ENCODE measurements around the gene EIF6. TPM values are rescaled to one million over a fixed set of nuclear protein-coding genes. Genes with fewer than 3 reads are reported as not detected.

EIF6 gene
- total and polyA plus RNA-seq, 2 donors (not counting 3 experiments of a cell fraction or from before 2014, with no cell fraction given): 153 to 286 TPM

DNA sequence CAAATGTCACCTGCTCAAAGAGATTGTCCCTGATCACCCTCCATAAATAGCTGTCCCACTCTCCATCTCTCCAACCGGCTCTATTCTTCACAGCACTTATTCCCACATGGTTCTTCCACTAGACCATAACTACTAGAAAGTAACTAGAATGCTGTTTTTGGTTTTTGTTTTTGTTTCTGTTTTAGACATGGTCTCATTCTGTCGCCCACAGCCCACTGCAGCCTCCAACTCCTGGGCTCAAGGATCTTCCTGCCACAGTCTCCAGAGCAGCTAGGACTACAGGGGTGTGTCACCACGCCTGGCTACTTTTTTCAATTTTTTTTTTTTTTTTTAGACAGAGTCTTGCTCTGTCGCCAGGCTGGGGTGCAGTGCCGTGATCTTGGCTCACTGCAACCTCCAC is 45.8 kb downstream of the EIF6 start:
- no TSS peak for BruUV-seq (replicated peaks)

DNA sequence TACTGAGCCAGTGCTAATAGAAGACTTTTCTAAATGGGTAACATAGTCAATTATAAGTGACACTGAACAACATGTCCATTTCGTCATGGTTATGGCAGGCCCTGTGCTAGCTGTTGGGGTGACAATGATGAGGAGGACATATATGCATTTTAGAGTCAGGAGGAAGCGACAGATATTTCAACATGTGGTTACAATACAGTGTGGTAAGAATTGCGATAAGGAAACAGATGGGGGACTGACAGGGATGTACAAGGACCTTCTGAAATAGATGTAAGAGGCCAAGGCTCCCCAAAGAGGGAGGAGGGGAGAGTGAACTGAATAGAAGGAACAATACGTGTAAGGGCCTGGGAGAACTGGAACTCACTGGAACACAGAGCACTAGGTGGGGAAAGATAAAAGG is 46.4 kb downstream of the EIF6 start:
- Histone ChIP-seq H2AFZ (ENCODE audit: low read depth, low read length) (no peak overlapping the region), H3K36me3 (ENCODE audit: control insufficient read depth in 2 of 2, extremely low read depth in 1 of 2, insufficient read depth in 2 of 2, low read length in 2 of 2) (no peaks in the 10 kb centered on the region), H3K4me2 (ENCODE audit: insufficient read depth, low read length) (no peak overlapping the region), H3K4me1 (ENCODE audit: control insufficient read depth, extremely low read depth, insufficient read depth, low read length) (no peaks in the 10 kb centered on the region), H3K9me1 (replicated peaks; ENCODE audit: control insufficient read depth, extremely low read depth, insufficient read depth, low read length) (no peaks in the 10 kb centered on the region), H3K9me3 (replicated peaks; ENCODE audit: control insufficient read depth, insufficient read depth, low read length) (no peaks in the 10 kb centered on the region), H3K4me3 (replicated peaks in 1 of 3; ENCODE audit: insufficient read depth in 1 of 3, low read depth in 1 of 3, low read length in 3 of 3) (no peak overlapping the region), H3K79me2 (ENCODE audit: control insufficient read depth, insufficient read depth, low read length) (no peaks in the 10 kb centered on the region), H3K9ac (replicated peaks; ENCODE audit: extremely low read depth, insufficient read depth, low read length) (no peak overlapping the region), H4K20me1 (replicated peaks; ENCODE audit: control insufficient read depth, extremely low read depth, insufficient read depth, low read length) (no peaks in the 10 kb centered on the region), H3K27ac (ENCODE audit: insufficient read depth, low read depth, low read length) (no peak overlapping the region), H3K27me3 (ENCODE audit: control insufficient read depth in 2 of 2, insufficient read depth in 2 of 2, low read length in 2 of 2) (peaks cover 17 to 37% of the 10 kb centered on the region in 2 experiments)
- DNase-seq (ENCODE audit: low read depth, low spot score): no peak
- CTCF ChIA-PET: no interaction called here
- BruUV-seq (replicated peaks): no TSS peak
- dilution Hi-C loops (cut with MboI; ENCODE audit: extremely low pct_ligation_motif_present, low sequenced_read_pairs) (no loop called here), intact Hi-C loops (cut with micrococcal nuclease) (no loop called here)
- TF ChIP-seq, protein P1, sequence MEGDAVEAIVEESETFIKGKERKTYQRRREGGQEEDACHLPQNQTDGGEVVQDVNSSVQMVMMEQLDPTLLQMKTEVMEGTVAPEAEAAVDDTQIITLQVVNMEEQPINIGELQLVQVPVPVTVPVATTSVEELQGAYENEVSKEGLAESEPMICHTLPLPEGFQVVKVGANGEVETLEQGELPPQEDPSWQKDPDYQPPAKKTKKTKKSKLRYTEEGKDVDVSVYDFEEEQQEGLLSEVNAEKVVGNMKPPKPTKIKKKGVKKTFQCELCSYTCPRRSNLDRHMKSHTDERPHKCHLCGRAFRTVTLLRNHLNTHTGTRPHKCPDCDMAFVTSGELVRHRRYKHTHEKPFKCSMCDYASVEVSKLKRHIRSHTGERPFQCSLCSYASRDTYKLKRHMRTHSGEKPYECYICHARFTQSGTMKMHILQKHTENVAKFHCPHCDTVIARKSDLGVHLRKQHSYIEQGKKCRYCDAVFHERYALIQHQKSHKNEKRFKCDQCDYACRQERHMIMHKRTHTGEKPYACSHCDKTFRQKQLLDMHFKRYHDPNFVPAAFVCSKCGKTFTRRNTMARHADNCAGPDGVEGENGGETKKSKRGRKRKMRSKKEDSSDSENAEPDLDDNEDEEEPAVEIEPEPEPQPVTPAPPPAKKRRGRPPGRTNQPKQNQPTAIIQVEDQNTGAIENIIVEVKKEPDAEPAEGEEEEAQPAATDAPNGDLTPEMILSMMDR (IDR thresholded peaks at IDR 0.05; ENCODE audit: extremely low read depth in 1 of 2, insufficient read depth in 1 of 2, low read depth in 1 of 2, low read length in 2 of 2): no peak
- TF ChIP-seq FOS (IDR thresholded peaks at IDR 0.05; ENCODE audit: borderline replicate concordance, insufficient read depth, low read length) (no peak), POLR2A (IDR thresholded peaks at IDR 0.05; ENCODE audit: low read depth, low read length) (no peak), JUN (IDR thresholded peaks at IDR 0.05; ENCODE audit: borderline replicate concordance, insufficient read depth, insufficient read length, low read depth) (no peak), POLR2AphosphoS5 (IDR thresholded peaks at IDR 0.05; ENCODE audit: insufficient read depth, low read depth, low read length) (no peak), GATA2 (IDR thresholded peaks at IDR 0.05; ENCODE audit: insufficient read depth, insufficient read length, low read depth, low read length) (no peak), EZH2 (IDR thresholded peaks at IDR 0.05; ENCODE audit: borderline replicate concordance, low read depth, low read length, severe bottlenecking) (no peak), MYC (IDR thresholded peaks at IDR 0.05; ENCODE audit: low read depth, low read length) (no peak)
- TF ChIP-seq, protein P2, sequence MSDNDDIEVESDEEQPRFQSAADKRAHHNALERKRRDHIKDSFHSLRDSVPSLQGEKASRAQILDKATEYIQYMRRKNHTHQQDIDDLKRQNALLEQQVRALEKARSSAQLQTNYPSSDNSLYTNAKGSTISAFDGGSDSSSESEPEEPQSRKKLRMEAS (IDR thresholded peaks at IDR 0.05; ENCODE audit: insufficient read depth, insufficient read length): no peak
- FAIRE-seq: no peak
- POLR2A ChIA-PET: no interaction called here

More for the DNA sequence above, 45.8 kb downstream of the EIF6 start:
- H3K9me1 ChIP-seq (replicated peaks; ENCODE audit: control insufficient read depth, extremely low read depth, insufficient read depth, low read length): no peaks in the 10 kb centered on the region
- POLR2A ChIA-PET: no interaction called here
- H3K4me3 ChIP-seq (replicated peaks in 1 of 3; ENCODE audit: insufficient read depth in 1 of 3, low read depth in 1 of 3, low read length in 3 of 3): no peak overlapping the region
- no peaks in the 10 kb centered on the region for H3K36me3 ChIP-seq (ENCODE audit: control insufficient read depth in 2 of 2, extremely low read depth in 1 of 2, insufficient read depth in 2 of 2, low read length in 2 of 2)
- H3K4me2 ChIP-seq (ENCODE audit: insufficient read depth, low read length): no peak overlapping the region
- no peak overlapping the region for H3K27ac ChIP-seq (ENCODE audit: insufficient read depth, low read depth, low read length)
- no peak overlapping the region for H3K9ac ChIP-seq (replicated peaks; ENCODE audit: extremely low read depth, insufficient read depth, low read length)
- no peaks in the 10 kb centered on the region for H3K9me3 ChIP-seq (replicated peaks; ENCODE audit: control insufficient read depth, insufficient read depth, low read length)
- FAIRE-seq (no peak), DNase-seq (ENCODE audit: low read depth, low spot score) (no peak)
- H4K20me1 ChIP-seq (replicated peaks; ENCODE audit: control insufficient read depth, extremely low read depth, insufficient read depth, low read length): no peaks in the 10 kb centered on the region
- TF ChIP-seq, protein P1 (IDR thresholded peaks at IDR 0.05; ENCODE audit: extremely low read depth in 1 of 2, insufficient read depth in 1 of 2, low read depth in 1 of 2, low read length in 2 of 2): no peak
- no peak for TF ChIP-seq GATA2 (IDR thresholded peaks at IDR 0.05; ENCODE audit: insufficient read depth, insufficient read length, low read depth, low read length)
- TF ChIP-seq JUN (IDR thresholded peaks at IDR 0.05; ENCODE audit: borderline replicate concordance, insufficient read depth, insufficient read length, low read depth): no peak
- no peak for TF ChIP-seq EZH2 (IDR thresholded peaks at IDR 0.05; ENCODE audit: borderline replicate concordance, low read depth, low read length, severe bottlenecking)
- no peak for TF ChIP-seq POLR2A (IDR thresholded peaks at IDR 0.05; ENCODE audit: low read depth, low read length)
- no peak for TF ChIP-seq MYC (IDR thresholded peaks at IDR 0.05; ENCODE audit: low read depth, low read length)
- peaks cover 21 to 37% of the 10 kb centered on the region in 2 experiments for H3K27me3 ChIP-seq (ENCODE audit: control insufficient read depth in 2 of 2, insufficient read depth in 2 of 2, low read length in 2 of 2)
- no peaks in the 10 kb centered on the region for H3K79me2 ChIP-seq (ENCODE audit: control insufficient read depth, insufficient read depth, low read length)
- H3K4me1 ChIP-seq (ENCODE audit: control insufficient read depth, extremely low read depth, insufficient read depth, low read length): no peaks in the 10 kb centered on the region
- dilution Hi-C loops (cut with MboI; ENCODE audit: extremely low pct_ligation_motif_present, low sequenced_read_pairs) (no loop called here), intact Hi-C loops (cut with micrococcal nuclease) (no loop called here)
- CTCF ChIA-PET: no interaction called here
- no peak overlapping the region for H2AFZ ChIP-seq (ENCODE audit: low read depth, low read length)

Data from endothelial cell of umbilical vein (primary cell).